ENCODE measurements around the gene SRRM3.

- TF ChIP-seq CTCF (IDR thresholded peaks at IDR 0.05), result no peak
- no peak for TF ChIP-seq POLR2A (IDR thresholded peaks at IDR 0.05)
Observed at GRCh38 chr7:76217942-76218566, 16.4 kb downstream of the SRRM3 start.
